NCI-H748 (cell line): ENCODE measurements around the gene MCOLN1.

Experiments used
- DNase-seq: peaks from one replicate; lab custom pipeline; 2025; ENCODE audit not compliant: unreplicated experiment; lab: John Stamatoyannopoulos, UW

The MCOLN1 gene

DNA sequence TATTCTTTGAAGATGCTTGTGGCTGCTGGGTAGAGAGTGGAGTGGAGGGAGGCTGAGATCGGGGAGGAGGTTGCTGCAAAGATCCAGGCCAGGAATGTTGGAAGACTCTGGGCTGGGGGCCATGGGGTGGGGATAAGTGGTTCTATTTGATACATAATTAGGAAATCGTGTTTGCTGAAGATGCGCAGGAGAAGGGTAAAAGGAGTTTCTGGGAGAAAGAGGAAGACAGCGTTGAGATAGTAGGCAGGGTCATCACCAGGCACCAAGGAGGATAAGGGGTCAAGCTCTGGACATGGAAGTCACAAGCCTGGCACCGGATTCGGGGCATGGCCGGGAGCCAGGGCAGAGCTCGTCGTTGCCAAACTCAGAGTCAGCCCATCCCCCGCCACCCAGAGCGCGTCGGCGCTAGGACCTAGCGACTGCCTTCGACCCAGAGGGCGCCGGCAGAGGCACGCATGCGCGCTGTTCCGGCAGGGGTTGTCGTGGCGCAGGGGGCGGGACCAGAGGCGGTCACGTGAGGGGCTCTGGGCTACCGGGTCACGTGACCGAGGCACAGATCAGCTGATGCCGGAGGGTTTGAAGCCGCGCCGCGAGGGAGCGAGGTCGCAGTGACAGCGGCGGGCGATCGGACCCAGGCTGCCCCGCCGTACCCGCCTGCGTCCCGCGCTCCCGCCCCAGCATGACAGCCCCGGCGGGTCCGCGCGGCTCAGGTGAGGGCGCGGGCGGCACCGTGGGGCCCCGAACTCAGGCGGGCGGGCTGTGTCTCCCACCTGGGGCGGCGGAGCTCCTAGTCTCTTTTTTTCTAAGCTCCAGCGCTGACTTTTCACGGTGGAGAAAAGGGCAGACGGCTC is at the start of gene MCOLN1:
TSS of gene MCOLN1 (plus strand) at position 553 of the 851 bp plus-strand sequence. CDS start at position 680, 127 bp downstream.
- DNase-seq: peak; percentile 94

DNA sequence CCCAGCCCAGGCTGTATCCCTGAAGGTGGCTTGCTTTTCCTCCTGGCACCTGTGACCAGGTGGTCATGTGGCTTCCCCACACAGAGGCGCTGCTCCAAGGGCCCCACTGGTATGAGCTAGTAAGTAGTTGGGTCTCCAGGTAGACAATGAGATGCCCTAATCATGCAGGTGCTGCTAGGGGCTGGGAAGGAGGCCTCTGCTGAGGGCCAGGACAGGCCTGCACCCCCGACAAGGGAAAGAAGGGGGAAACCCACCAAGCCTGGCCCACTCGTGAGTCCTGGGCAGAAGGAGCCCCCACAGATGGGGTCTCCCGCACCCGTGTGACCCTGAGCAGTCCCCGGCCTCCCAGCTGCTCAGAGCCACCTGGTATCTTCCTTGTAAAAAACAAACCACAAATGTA is 46.8 kb upstream of the MCOLN1 start:
- DNase-seq: no peak

DNA sequence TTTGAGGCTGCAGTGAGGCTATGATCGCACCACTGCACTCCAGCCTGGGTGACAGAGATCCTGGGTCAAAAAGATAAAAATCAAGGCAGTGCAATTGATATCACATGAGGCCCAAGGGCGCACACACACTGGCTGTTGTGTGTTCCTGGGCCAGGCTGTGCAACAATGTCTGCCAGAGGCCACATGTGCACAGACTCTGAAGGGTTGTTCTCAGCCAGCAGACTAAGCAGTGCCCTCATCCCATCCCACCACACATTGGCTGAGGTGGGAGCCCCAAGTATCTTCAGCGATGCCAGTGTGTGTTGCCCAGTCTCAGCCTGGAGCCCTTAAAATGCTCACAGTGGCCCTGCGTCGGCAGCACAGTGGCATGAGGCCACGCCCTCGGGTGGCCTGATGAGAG is 46.2 kb upstream of the MCOLN1 start:
- DNase-seq: no peak

DNA sequence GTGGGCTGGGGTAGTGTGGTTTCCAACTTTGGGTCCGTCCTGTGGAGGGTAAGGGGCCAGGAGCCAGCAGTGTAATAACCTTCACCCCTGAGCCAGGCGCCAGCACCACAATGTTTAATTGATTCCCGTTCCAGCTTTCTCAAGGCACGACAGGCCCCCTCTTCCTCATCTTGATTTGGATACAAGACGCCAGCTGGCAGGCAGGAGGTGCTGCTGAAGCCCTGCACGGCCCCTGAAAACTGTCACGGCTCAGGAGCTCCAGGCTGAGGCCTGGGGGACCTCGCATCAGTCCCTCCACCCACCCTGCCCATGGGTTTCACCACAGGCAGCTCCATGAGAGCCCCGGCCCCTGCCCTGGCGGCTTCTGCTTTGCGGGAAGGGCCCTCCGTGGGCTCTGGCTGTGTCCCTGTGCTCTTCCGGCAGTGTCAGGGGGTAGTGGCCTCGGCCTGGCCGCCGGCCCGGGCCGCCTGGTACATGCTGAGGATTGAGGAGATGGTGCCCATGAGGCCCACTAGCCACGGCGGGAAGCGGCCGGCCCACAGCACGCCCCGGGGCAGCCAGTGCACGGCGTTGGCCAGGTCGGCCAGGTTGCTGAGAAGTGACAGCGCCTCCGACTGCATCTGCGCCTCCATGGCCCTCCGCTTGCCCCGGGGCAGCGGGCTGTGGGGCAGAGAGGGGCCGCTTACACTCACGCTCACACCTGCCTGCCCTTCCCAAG is 45.5 kb upstream of the MCOLN1 start:
- DNase-seq: no peak

DNA sequence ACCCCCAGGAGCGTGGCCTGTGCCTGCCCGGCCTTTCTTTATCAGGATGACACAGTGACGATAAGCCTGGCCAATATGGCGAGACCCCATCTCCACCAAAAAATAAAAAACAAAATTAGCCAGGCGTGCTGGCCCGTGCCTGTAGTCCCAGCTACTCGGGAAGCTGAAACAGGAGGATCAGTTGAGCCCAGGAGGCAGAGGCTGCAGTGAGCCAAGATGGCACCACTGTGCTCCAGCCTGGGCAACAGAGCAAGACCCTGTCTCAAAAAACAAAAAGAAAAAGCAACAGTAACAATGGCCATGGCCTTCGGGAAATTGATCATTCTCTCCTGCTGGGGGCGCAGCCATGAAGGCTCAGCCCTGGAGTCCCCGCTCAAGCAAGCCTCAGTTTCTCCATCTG is 44.7 kb upstream of the MCOLN1 start:
- DNase-seq: no peak

DNA sequence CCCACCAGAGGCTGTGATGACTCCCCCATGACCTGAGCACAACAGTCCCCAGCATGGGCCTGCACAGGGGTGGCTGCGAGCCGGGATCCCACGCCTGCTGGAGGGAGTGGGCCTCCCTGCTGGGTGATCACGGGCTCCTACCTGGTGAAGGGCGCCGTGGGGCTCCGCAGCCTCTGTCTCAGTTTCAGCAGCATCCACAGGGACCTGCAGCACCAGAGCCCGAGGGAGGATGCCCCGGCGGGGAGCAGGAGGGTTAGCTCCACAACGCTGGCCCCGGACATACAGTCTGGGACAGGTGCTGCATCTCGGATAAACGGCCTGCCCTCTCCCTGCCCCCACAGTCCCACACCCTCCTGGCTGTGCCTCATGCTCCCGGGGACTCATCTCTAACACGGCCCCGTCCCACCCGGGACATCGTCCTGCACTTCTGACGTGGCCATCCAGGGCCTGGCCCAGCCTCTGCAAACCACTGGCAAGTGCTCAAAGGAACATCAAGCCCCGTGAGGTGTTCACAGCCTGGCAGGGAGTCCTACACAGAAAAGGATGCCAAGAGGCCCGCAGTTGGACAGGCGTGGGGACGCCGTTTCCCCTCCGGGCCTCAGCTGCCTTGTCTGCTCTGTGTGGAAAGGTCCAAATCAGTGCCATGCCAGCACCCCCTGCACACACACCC is 44.1 kb upstream of the MCOLN1 start:
- DNase-seq: no peak

DNA sequence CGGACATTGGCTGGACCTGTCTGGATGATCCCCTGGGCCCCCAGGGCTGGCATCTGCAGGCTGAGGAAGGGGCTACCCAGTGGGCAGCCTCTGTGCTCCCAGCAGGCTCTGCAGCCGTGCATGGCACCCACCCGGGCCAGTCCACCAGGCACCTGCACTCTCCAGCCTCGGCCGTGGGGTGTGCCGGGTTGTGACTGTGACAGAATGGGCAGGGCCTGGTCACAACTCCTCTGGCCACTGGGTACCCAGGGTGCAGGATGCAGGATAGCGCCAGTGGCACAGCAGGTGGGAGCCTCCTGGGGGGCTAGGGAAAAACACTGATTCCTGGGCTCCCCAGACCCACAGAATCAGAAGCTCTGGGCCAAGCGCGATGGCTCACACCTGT is 43.6 kb upstream of the MCOLN1 start:
- no peak for DNase-seq

DNA sequence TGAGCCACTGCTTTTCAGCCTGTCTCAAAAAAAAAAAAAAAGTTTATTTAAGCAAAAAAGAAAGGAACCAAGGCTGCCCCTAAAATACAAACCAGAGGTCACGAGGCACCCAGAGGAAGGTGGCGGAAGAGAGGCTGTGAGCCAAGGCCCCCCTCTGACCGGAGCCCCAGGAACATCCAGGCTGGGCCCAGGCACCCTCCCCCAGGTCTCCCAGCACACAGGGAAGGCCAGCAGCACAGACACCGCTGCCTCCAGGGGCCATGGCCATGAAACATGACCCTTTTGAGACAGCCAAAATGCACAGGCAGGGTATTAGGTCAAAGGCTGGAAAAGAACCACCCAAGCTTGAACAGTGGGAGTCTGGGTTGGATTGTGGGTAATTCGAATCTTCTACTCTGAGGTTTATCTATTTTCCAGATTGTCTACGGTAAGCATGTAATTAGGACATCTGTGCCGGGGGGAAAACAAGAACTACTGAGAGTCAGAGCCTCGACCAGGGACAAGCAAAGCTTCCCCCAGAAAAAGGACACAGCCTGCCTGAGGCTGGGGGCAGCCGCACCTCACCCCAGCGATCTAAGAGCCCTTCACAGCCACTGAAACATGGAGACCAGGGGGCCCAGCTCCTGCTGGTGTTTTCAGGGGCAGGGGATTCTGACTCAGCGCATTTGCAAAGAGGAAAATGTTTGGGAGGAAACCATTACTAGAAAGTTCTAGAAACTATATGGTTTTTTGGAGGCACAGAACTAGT is 42.0 kb upstream of the MCOLN1 start:
- no peak for DNase-seq

DNA sequence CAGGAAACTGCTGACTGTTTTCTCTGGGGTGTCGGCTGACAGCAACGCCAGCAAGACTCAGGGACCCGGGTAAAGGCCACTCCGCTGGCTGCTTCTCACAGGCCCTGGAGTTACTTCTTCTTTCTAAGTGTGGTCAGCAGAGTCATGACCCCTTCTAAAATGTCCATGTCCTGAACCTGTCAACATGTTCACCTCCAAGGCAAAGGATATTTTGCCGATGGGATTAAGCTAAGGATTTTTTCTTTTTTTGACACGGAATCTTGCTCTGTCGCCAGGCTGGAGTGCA is 41.5 kb upstream of the MCOLN1 start:
- DNase-seq: no peak

DNA sequence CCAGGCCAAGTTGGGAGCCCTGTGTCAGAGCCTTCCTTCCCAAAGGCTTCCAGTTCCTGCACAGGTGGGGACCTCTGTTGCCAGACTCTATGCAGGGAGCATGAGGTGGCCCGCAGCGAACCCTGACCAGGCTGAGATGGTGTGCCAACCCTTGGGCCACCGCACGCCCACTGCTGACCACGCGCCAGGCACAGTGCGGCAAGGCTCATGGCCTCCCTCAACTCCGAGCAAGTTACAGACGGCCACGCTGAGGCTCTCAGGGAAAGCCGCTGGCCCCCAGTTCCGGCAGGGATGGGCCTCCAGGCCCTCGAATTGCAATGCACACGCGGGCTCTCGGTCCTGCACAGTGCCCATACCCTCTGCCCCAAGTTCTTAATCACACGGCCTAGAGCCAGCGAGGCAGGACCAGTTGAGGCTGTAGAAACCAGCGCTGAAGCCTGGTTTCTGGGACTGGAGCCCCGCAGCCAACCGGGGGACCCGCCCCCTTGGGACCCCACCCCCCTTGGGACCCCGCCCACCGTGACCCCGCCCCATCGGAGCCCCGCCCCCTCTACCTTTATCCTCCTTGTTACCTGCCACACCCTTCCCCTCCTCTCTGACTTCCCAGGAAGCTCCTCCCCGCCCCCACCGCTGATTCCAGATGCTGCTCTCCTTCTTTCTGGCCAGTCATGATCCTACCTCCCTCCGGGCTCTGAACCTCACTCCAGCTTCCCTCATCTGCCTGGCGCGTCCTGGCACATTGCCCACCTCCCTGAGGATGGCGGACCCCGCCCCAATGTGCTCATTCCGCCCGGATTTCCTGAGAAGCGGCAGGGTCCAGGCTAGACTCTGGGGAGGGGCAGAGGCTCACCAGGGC is 39.6 kb upstream of the MCOLN1 start:
- DNase-seq: peak; percentile 90

DNA sequence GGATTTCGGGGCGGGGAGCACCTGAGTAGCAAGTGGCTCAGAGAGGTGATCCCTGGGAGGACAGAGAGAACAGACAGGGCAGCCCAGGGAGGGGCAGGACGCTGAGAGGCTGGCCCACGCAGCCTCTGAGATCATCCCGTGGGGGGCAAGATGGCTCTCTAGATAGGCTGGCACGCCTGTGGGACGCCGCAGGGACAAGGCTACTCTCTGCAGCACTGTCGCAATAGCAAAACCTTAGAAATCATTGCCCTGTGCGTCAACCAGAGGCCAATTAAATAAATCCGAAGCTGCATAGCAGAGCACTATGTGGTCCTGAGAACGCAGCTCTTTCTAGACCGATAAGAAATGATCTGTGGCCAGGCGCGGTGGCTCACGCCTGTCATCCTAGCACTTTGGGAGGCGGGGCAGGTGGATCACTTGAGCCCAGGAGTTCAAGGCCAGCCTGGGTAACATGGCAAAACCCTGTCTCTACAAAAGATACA is 38.7 kb upstream of the MCOLN1 start:
- DNase-seq: no peak

DNA sequence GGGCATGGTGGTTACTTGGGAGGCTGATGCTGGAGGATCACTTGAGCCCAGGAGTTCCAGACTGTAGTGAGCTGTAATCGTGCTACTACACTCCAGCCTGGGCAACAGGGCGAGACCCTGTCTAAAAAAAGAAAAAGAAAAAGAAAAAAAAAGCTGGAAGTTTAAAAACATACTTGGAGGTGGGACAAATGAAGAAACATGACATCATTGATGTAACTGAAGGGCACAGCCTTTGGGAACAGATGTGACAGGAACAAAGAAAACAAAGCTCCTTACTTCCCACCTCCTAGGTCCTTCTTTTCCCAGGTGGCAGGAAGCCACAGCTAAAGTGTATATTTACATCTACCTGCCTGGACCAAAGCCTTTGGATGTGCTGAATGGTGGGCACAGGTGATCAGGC is 35.5 kb upstream of the MCOLN1 start:
- peak; percentile 6 for DNase-seq

DNA sequence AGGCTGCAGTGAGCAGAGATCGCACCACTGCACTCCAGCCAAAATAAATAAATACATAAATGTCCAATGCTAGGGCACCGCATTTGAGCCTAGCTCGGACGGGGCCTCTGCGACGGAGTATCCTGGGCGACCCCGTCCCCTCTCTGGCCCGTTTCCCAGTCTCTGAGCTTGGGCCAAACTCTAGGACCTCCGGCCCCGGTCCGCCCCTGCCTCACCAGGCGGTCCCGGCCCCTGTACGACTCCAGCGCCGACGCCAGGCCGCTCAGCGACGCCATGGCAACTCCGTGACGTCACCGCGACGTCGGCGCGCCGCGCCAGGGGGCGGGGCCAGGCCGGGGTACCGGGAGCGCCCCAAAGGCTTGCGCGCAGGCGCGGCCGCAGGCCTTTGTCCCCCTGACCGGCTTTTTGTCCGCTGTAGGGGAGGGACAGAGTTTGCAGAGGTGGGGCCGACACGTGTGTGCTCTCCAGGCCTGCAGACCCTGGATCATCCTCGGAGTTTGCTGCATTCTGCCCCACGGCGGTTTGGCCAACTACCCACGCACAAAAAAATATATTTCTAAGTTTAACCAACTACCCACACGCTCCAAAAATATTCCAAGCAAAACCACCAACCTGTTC is 33.6 kb upstream of the MCOLN1 start, which contains the start of gene PEX11G:
TSS of gene PEX11G (minus strand) at position 300 of the 618 bp plus-strand sequence. CDS start at position 275, 25 bp downstream.
- DNase-seq: peak; percentile 92

DNA sequence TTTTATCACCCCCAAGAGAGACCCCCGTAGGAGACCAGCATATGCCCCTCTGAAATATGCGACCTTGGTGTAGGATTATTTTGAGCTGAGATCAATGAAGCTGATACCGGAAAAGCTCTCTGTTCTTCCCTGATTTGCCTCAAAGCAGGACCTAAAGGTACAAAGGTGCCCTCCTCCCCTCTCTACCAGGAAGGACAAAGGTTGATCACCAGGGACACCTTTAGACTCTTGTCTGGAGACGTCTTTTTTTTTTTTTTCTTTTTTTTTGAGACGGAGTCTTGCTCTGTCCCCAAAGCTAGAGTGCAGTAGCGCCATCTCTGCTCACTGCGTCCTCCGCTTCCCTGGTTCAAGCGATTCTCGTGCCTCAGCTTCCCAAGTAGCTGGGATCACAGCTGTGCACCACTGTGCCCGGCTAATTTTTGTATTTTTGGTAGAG is 32.8 kb upstream of the MCOLN1 start:
- DNase-seq: no peak

DNA sequence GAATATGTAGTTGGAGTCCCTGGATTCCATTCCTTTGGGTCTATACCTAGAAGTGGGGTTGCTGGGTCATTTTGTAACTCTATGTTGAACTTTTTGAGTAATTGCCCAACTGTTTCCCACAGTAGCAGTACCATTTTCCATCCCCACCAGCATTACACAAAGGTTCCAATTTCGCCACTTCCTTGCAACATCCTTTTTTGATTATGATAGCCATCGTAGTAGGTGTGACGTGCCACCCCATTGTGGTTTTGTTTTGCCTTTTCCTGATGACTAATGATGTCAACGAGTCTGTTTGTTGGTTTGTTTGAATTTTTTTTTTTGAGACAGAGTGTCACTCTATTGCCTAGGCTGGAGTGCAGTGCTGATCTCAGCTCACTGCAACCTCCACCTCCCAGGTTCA is 30.3 kb upstream of the MCOLN1 start:
- DNase-seq: no peak

DNA sequence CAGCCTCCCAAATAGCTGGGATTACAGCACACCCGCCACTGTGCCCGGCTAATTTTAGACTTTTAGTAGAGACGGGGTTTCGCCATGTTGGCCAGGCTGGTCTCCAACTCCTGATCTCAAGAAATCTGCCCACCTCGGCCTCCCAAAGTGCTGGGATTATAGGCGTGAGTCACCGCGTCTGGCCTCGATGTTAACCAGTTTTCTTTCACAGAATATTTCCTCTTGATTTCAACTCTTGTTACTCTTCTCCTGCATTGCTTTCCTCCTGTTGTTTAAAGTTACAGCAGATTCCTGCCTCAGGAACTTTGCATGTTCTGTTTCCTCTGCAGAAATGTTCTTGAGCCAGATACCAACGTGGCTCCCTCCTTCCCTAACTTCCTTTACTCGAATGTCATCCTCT is 29.9 kb upstream of the MCOLN1 start:
- no peak for DNase-seq

DNA sequence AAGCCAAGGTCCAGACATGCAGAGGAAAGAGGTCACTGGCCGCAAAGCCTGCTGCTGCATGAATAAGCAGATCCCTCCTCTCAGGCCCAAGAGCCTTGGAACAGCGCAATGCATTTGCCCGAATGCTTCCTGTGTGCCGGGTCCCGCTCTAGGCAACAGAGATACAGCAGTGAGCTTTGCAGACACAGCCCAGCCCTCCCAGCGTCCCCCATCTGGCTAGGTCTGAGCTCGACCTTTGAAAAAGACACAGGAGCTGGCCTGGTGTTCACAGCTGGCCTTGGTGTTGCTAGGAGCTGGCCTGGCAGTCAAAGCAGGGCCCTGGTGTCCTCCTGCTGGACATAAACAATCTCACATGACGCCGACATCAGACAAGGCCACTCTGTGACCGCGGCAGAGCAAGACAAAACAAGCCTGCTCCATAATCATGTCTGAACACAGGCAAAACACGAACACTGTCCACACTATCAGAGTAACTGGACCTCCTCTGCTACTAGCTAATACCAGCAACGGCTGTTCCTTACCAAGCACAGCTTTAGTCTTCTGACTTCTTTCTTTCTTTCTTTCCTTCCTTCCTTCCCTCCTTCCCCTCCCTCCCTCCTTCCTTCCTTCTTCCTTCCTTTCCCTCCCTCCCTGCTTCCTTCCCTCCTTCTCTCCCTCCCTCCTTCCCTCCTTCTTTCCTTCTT is 27.9 kb upstream of the MCOLN1 start:
- DNase-seq: no peak

DNA sequence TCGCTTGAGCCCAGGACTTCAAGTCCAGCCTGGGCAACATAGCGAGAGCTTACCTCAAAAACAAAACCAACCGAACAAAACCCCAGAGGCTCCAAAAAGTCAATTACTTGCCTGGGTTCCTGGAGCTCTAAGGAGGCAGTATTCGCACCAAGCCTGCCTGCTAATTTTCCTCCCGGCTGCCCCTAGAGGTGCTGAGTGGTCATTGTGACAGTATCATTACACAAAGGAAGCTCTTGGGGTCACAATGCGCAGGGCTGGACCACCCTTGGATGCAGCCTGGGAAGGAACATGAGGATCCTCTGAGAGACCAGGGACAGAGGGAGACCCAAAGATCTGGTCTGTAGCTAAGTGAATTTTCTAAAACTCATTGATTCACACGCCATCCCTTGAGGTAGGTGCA is 25.1 kb upstream of the MCOLN1 start:
- peak; percentile 20 for DNase-seq

DNA sequence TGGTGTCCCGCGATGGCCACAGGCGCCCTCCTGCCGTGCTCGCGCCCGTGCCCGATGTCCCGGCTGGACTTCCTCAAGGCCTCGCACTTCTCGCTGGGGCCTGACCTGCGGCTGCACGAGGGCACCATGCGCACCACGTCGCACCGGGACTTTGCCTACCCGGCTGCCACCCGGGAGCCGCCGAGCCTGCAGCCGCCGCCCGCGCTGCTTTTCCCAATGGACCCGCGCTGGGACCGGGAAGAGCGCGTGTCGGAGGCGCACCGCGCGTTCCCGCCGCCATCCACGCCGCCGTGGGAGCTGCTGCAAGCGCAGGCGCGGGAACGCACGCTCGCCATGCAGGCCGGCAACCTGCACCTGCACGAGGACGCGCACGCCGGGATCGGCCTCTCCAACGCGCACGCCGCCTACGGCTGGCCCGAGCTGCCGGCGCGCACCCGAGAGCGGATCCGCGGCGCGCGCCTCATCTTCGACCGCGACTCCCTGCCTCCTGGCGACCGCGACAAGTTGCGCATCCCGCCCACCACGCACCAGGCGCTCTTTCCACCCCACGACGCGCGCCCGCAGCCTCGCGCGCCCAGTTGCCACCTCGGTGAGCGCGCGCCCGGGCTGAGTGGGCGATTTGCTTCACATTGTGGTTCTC is 21.5 kb upstream of the MCOLN1 start:
- peak; percentile 92 for DNase-seq
